IMR-90 (cell line): ENCODE data around the gene UBE3A. TPM values are rescaled to one million over a fixed set of nuclear protein-coding genes. Genes with fewer than 3 reads are reported as not detected.

Experiments used
- ATAC-seq: fragments of 200-7000 bp; cut with Tn5 transposase; 2 replicates; pipeline ENCODE4 v1.9.1; 2020; ENCODE audit warnings: low read depth, mild to moderate bottlenecking, moderate library complexity
- BruUV-seq: library from RNA; stranded (reverse); fragments of 400-500 nt; replicated peaks from 2 replicates; lab custom pipeline; 2021; lab: Mats Ljungman, UMichigan
- CTCF ChIA-PET: fragments of 300-600 bp; formaldehyde crosslinking; extraction: SDS; loops from one replicate; lab custom pipeline; 2021; ENCODE audit warnings: antibody characterized with exemption; lab: Yijun Ruan, JAX
- POLR2A ChIA-PET: fragments of 300-600 bp; sonication (Branson Sonifier 250); formaldehyde crosslinking; loops from one replicate; lab custom pipeline; 2022; ENCODE audit warnings: antibody characterized with exemption; ENCODE audit not compliant: unreplicated experiment; lab: Charles Lee
- DNase-seq: peaks from one replicate; pipeline ENCODE4 v3.0.0; 2013
- H2AFZ ChIP-seq: replicated peaks from 2 replicates; pipeline ENCODE3; 2013; ENCODE audit warnings: low read length, mild to moderate bottlenecking; ENCODE audit not compliant: poor library complexity
- H2AK5ac ChIP-seq: 2 replicates; pipeline ENCODE4 v1.6.1; 2013; ENCODE audit warnings: low read depth, low read length, inconsistent platforms
- H2AK9ac ChIP-seq: replicated peaks from 2 replicates; pipeline ENCODE3; 2013; ENCODE audit warnings: mild to moderate bottlenecking, low read depth, low read length, moderate library complexity; ENCODE audit not compliant: poor library complexity
- H2BK120ac ChIP-seq: 2 replicates; pipeline ENCODE4 v1.6.1; 2013; ENCODE audit warnings: low read depth, low read length, inconsistent platforms
- H2BK15ac ChIP-seq: 3 replicates; pipeline ENCODE4 v1.6.1; 2013; ENCODE audit warnings: low read depth, low read length, inconsistent platforms
- H2BK20ac ChIP-seq: 2 replicates; pipeline ENCODE4 v1.6.1; 2013; ENCODE audit warnings: low read depth, mild to moderate bottlenecking, inconsistent platforms, low read length, moderate library complexity
- H2BK5ac ChIP-seq: 2 replicates; pipeline ENCODE4 v1.6.1; 2013; ENCODE audit warnings: mild to moderate bottlenecking, low read depth, low read length, inconsistent platforms; ENCODE audit not compliant: poor library complexity, severe bottlenecking
- H3K14ac ChIP-seq: replicated peaks from 2 replicates; pipeline ENCODE4 v1.6.1; 2013; ENCODE audit warnings: low read depth, low read length, inconsistent platforms
- H3K18ac ChIP-seq: 2 replicates; pipeline ENCODE4 v1.6.1; 2013; ENCODE audit warnings: low read depth, low read length, control low read depth
- H3K23ac ChIP-seq: 2 replicates; pipeline ENCODE4 v1.6.1; 2013; ENCODE audit warnings: low read depth, low read length, inconsistent platforms
- H3K27ac ChIP-seq: 2 replicates; pipeline ENCODE4 v1.5.1; 2013; ENCODE audit warnings: mild to moderate bottlenecking, control low read depth, low read length; ENCODE audit not compliant: insufficient read depth
- H3K27me3 ChIP-seq: 2 replicates; pipeline ENCODE4 v1.6.1; 2013; ENCODE audit warnings: low read length; ENCODE audit not compliant: control insufficient read depth, insufficient read depth
- H3K36me3 ChIP-seq: 2 replicates; pipeline ENCODE4 v1.6.1; 2013; ENCODE audit warnings: low read length, mixed read lengths; ENCODE audit not compliant: control insufficient read depth, insufficient read depth
- H3K4ac ChIP-seq: 2 replicates; pipeline ENCODE4 v1.6.1; 2013; ENCODE audit warnings: low read depth, low read length, inconsistent platforms
- H3K4me1 ChIP-seq: 2 replicates; pipeline ENCODE4 v1.6.1; 2013; ENCODE audit warnings: low read length, mixed read lengths; ENCODE audit not compliant: control insufficient read depth, insufficient read depth
- H3K4me2 ChIP-seq: 2 replicates; pipeline ENCODE4 v1.6.1; 2013; ENCODE audit warnings: low read depth, mild to moderate bottlenecking, control low read depth, low read length, moderate library complexity
- H3K4me3 ChIP-seq: 2 replicates; pipeline ENCODE4 v1.5.1; 2013; ENCODE audit warnings: low read depth, mild to moderate bottlenecking, control low read depth, low read length, moderate library complexity; ENCODE audit not compliant: insufficient read depth
- H3K56ac ChIP-seq: 2 replicates; pipeline ENCODE4 v1.6.1; 2013; ENCODE audit warnings: low read length, inconsistent platforms; ENCODE audit not compliant: insufficient read depth; ENCODE audit errors: extremely low read depth
- H3K79me1 ChIP-seq, 2 experiments: 2 replicates each; pipeline ENCODE4 v1.6.1; 2013; ENCODE audit warnings: low read length in 2 of 2, inconsistent platforms in 1 of 2, low read depth in 1 of 2
- H3K9ac ChIP-seq: 2 replicates; pipeline ENCODE4 v1.6.1; 2013; ENCODE audit warnings: low read depth, low read length, control low read depth
- H3K9me1 ChIP-seq: 2 replicates; pipeline ENCODE4 v1.6.1; 2013; ENCODE audit warnings: low read length, inconsistent platforms; ENCODE audit not compliant: insufficient read depth
- H3K9me3 ChIP-seq: 2 replicates; pipeline ENCODE4 v1.6.1; 2013; ENCODE audit warnings: low read length; ENCODE audit not compliant: control insufficient read depth, insufficient read depth
- H4K20me1 ChIP-seq: 2 replicates; pipeline ENCODE4 v1.6.1; 2013; ENCODE audit warnings: low read length, inconsistent platforms; ENCODE audit not compliant: insufficient read depth
- H4K5ac ChIP-seq: 2 replicates; pipeline ENCODE4 v1.6.1; 2013; ENCODE audit warnings: mild to moderate bottlenecking, low read depth, low read length, control low read depth
- H4K8ac ChIP-seq, 2 experiments: 2 replicates each; pipeline ENCODE4 v1.6.1; 2013; ENCODE audit warnings: low read depth in 2 of 2, low read length in 2 of 2, control low read depth in 1 of 2, inconsistent platforms in 1 of 2
- H4K91ac ChIP-seq: 2 replicates; pipeline ENCODE4 v1.6.1; 2013; ENCODE audit warnings: low read depth, low read length, inconsistent platforms; ENCODE audit not compliant: insufficient read depth
- BHLHE40 ChIP-seq: fragments of 150-350 bp; IDR thresholded peaks from 2 replicates; pipeline ENCODE4 v1.6.1; 2016; ENCODE audit warnings: mild to moderate bottlenecking, low read depth, low read length
- CEBPB ChIP-seq: IDR thresholded peaks from 2 replicates; pipeline ENCODE4 v1.6.1; 2012; ENCODE audit warnings: low read depth, low read length, improper control_type of control experiment
- CHD1 ChIP-seq: IDR thresholded peaks from 2 replicates; pipeline ENCODE4 v1.6.1; 2012; ENCODE audit warnings: low read depth, low read length, improper control_type of control experiment
- CTCF ChIP-seq: conservative IDR thresholded peaks from 2 replicates; pipeline ENCODE4 v1.5.1; 2012; ENCODE audit warnings: mild to moderate bottlenecking, low read depth, low read length, improper control_type of control experiment
- ELK1 ChIP-seq: fragments of 150-350 bp; IDR thresholded peaks from 2 replicates; pipeline ENCODE4 v1.6.1; 2016; ENCODE audit warnings: low read depth, mild to moderate bottlenecking, low read length, moderate library complexity, borderline replicate concordance
- FOS ChIP-seq: fragments of 150-350 bp; IDR thresholded peaks from 2 replicates; pipeline ENCODE4 v1.6.1; 2016; ENCODE audit warnings: low read depth, low read length
- MAFK ChIP-seq: IDR thresholded peaks from 2 replicates; pipeline ENCODE4 v1.6.1; 2012; ENCODE audit warnings: low read depth, low read length, improper control_type of control experiment
- MAZ ChIP-seq: IDR thresholded peaks from 2 replicates; pipeline ENCODE4 v1.6.1; 2012; ENCODE audit warnings: low read depth, mild to moderate bottlenecking, low read length, improper control_type of control experiment, moderate library complexity, borderline replicate concordance
- MXI1 ChIP-seq: IDR thresholded peaks from 2 replicates; pipeline ENCODE4 v1.6.1; 2012; ENCODE audit warnings: low read depth, mild to moderate bottlenecking, low read length, moderate library complexity, borderline replicate concordance
- NFE2L2 ChIP-seq: fragments of 150-350 bp; IDR thresholded peaks from 2 replicates; pipeline ENCODE4 v1.6.1; 2016; ENCODE audit warnings: low read depth, mild to moderate bottlenecking, low read length
- POLR2A ChIP-seq: IDR thresholded peaks from 2 replicates; pipeline ENCODE4 v1.6.1; 2012; ENCODE audit warnings: mild to moderate bottlenecking, low read depth, low read length
- RAD21 ChIP-seq: IDR thresholded peaks from 2 replicates; pipeline ENCODE4 v1.6.1; 2012; ENCODE audit warnings: low read length, improper control_type of control experiment
- RCOR1 ChIP-seq: IDR thresholded peaks from 2 replicates; pipeline ENCODE4 v1.6.1; 2012; ENCODE audit warnings: mild to moderate bottlenecking, low read length, improper control_type of control experiment; ENCODE audit not compliant: insufficient replicate concordance
- RFX5 ChIP-seq: IDR thresholded peaks from 2 replicates; pipeline ENCODE4 v1.8.0; 2012; ENCODE audit warnings: low read depth, mild to moderate bottlenecking, low read length, moderate library complexity
- SMC3 ChIP-seq: fragments of 150-350 bp; IDR thresholded peaks from 2 replicates; pipeline ENCODE4 v1.6.1; 2016; ENCODE audit warnings: low read depth, mild to moderate bottlenecking, antibody characterized with exemption, low read length, moderate library complexity
- USF2 ChIP-seq: fragments of 150-350 bp; IDR thresholded peaks from 2 replicates; pipeline ENCODE4 v1.6.1; 2017; ENCODE audit warnings: mild to moderate bottlenecking, antibody characterized with exemption, low read length, low read depth
- WGBS, 2 experiments: methylation state at CpG; one replicate each; pipeline versions ENCODE4 v1.1.5 to v1.1.7; 2013; ENCODE audit warnings: missing lambda C conversion rate in 2 of 2; ENCODE audit not compliant: insufficient read length in 1 of 2; ENCODE audit errors: extremely low coverage in 2 of 2; 5-methylcytosine and 5-hydroxymethylcytosine counted together
- dilution Hi-C: fragments of 300-500 bp; cut with HindIII; formaldehyde crosslinking; loops from one replicate; pipeline ENCODE4 v1.14.3; 2018; ENCODE audit warnings: low sequenced_read_pairs; ENCODE audit not compliant: unreplicated experiment
- in situ Hi-C: fragments of 300-500 bp; cut with MboI; formaldehyde crosslinking; loops from 3 replicates; pipeline ENCODE4 v1.14.3; 2019; ENCODE audit warnings: low sequenced_read_pairs, inconsistent platforms, mixed read lengths
- intact Hi-C: fragments of 100-400 bp; cut with micrococcal nuclease; formaldehyde crosslinking; loops from 2 replicates; pipeline ENCODE4 v1.10.0; 2022
- polyA plus RNA-seq, 3 experiments: library from polyadenylated mRNA; depleted of rRNA; stranded (reverse); fragments of >200 nt; gene quantifications; 2 replicates each; pipeline ENCODE4 v1.2.3, GENCODE V29; 2012; ENCODE audit warnings: low replicate concordance in 1 of 3
- total RNA-seq: library from RNA; depleted of rRNA; stranded (reverse); fragments of >200 nt; gene quantifications from 2 replicates; pipeline ENCODE4 v1.2.3, GENCODE V29; 2012

The UBE3A gene
- total and polyA plus RNA-seq, 2 of the 4 experiments (the other 2 are of a cell fraction): 19.3 to 53.2 TPM

- WGBS, 2 experiments: no CpG with 5 or more reads among the region's 2 CpGs
- Histone ChIP-seq H2BK5ac (no peak overlapping the region), H3K9me1 (peaks cover 6% of the 10 kb centered on the region; the same call in 1 of the 2 replicates), H4K20me1 (peaks cover 50% of the 10 kb centered on the region), H4K8ac (no peak overlapping the region), H2BK20ac (no peak overlapping the region), H4K5ac (no peak overlapping the region), H2AK9ac (no peak overlapping the region), H2AK5ac (no peak overlapping the region), H4K91ac (no peak overlapping the region), H3K23ac (no peak overlapping the region), H3K14ac (no peak overlapping the region), H3K56ac (no peak overlapping the region), H3K9me3 (no peaks in the 10 kb centered on the region), H3K4me1 (peaks cover 11% of the 10 kb centered on the region), H3K18ac (no peak overlapping the region), H3K4ac (no peak overlapping the region), H3K4me3 (no peak overlapping the region), H3K9ac (no peak overlapping the region), H3K79me1 (peaks cover 22 to 52% of the 10 kb centered on the region in 2 experiments), H3K4me2 (no peak overlapping the region), H3K27me3 (no peaks in the 10 kb centered on the region), H2AFZ (no peak overlapping the region), H2BK15ac (no peak overlapping the region), H3K27ac (no peak overlapping the region), H2BK120ac (no peak overlapping the region), H3K36me3 (peaks cover 8% of the 10 kb centered on the region; the same call in 1 of the 2 replicates)
- DNase-seq (peak; percentile 31), ATAC-seq (peak; percentile 27; the same call in 1 of the 2 replicates)
- ChIA-PET CTCF (interaction anchor here (1.0 kb wide), 1 partner anchor 9 kb away, joined by 3 read pairs; no protein-coding TSS in a partner anchor), POLR2A (no interaction called here)
- intact Hi-C loops: loop anchor here (5.0 kb wide), 1 partner anchor 36 kb away; no protein-coding TSS in a partner anchor
- dilution Hi-C loops: no loop called here
- no TSS peak for BruUV-seq
- TF ChIP-seq RCOR1 (no peak), NFE2L2 (no peak), SMC3 (no peak), POLR2A (no peak), FOS (no peak), CHD1 (no peak), CEBPB (no peak), ELK1 (no peak), MXI1 (no peak), MAZ (no peak), RAD21 (no peak), MAFK (no peak), CTCF (no peak), BHLHE40 (no peak), USF2 (no peak), RFX5 (no peak)
- in situ Hi-C loops: no loop called here
Measured at GRCh38 chr15:25408428-25408827, 30.4 kb downstream of the UBE3A start.
